Hepatocyte (in vitro differentiated cells): ENCODE results near the gene GAL. TPM values are rescaled to one million over a fixed set of nuclear protein-coding genes. Genes with fewer than 3 reads are reported as not detected.

ENCODE experiments used
- DNase-seq: peaks from one replicate; pipeline ENCODE4 v3.0.0-alpha.2; 2016; ENCODE audit warnings: low spot score
- H2AFZ ChIP-seq: fragments of 200-600 bp; sonication (generic); 2 replicates; pipeline ENCODE4 v1.6.0; 2016; ENCODE audit warnings: antibody characterized with exemption, mild to moderate bottlenecking
- H3K27ac ChIP-seq: fragments of 200-600 bp; sonication (generic); 2 replicates; pipeline ENCODE4 v1.5.1; 2016; ENCODE audit warnings: mild to moderate bottlenecking
- H3K27me3 ChIP-seq: fragments of 200-600 bp; sonication (generic); 2 replicates; pipeline ENCODE4 v1.6.1; 2016
- H3K36me3 ChIP-seq: fragments of 200-600 bp; sonication (generic); replicated peaks from 2 replicates; pipeline ENCODE4 v1.5.1; 2016; ENCODE audit warnings: low read depth; ENCODE audit not compliant: insufficient read depth
- H3K4me1 ChIP-seq: fragments of 200-600 bp; sonication (generic); 2 replicates; pipeline ENCODE4 v1.5.1; 2016; ENCODE audit warnings: mild to moderate bottlenecking, moderate library complexity; ENCODE audit not compliant: insufficient read depth
- H3K4me2 ChIP-seq: fragments of 200-600 bp; sonication (generic); 2 replicates; pipeline ENCODE4 v1.6.0; 2016
- H3K4me3 ChIP-seq: fragments of 200-600 bp; sonication (generic); 2 replicates; pipeline ENCODE4 v1.5.1; 2016; ENCODE audit warnings: mild to moderate bottlenecking
- H3K79me2 ChIP-seq: fragments of 200-600 bp; sonication (generic); 2 replicates; pipeline ENCODE4 v1.6.0; 2017; ENCODE audit warnings: mild to moderate bottlenecking
- H3K9me2 ChIP-seq: fragments of 200-600 bp; sonication (generic); replicated peaks from 2 replicates; pipeline ENCODE4 v1.6.0; 2017; ENCODE audit warnings: mild to moderate bottlenecking; ENCODE audit not compliant: insufficient read depth
- H3K9me3 ChIP-seq: fragments of 200-600 bp; sonication (generic); 2 replicates; pipeline ENCODE4 v1.5.1; 2016; ENCODE audit warnings: low read depth, mild to moderate bottlenecking
- H4K20me1 ChIP-seq: fragments of 200-600 bp; sonication (generic); 2 replicates; pipeline ENCODE4 v1.6.0; 2016; ENCODE audit warnings: mild to moderate bottlenecking; ENCODE audit not compliant: insufficient read depth, poor library complexity, severe bottlenecking
- EZH2 ChIP-seq: fragments of 200-600 bp; sonication (generic); IDR thresholded peaks from 2 replicates; pipeline ENCODE4 v1.6.1; 2016; ENCODE audit warnings: antibody characterized with exemption, mild to moderate bottlenecking, borderline replicate concordance
- EZH2phosphoT487 ChIP-seq: fragments of 200-600 bp; sonication (generic); IDR thresholded peaks from one replicate; pipeline ENCODE4 v1.6.1; 2018; ENCODE audit warnings: antibody characterized with exemption, mild to moderate bottlenecking, low read depth, moderate library complexity; ENCODE audit not compliant: unreplicated experiment, severe bottlenecking
- WGBS: methylation state at CpG from one replicate; pipeline ENCODE4 v1.1.6; 2016; ENCODE audit warnings: low lambda C conversion rate; ENCODE audit errors: missing lambda C conversion rate; 5-methylcytosine and 5-hydroxymethylcytosine counted together
- polyA plus RNA-seq: library from polyadenylated mRNA; unstranded; fragments of >200 nt; fragmentation: Nextera tagmentation; extraction: Ambion mirVana; gene quantifications from 2 replicates; pipeline ENCODE4 v1.2.1, GENCODE V29; 2016
- total RNA-seq: library from RNA; depleted of rRNA; stranded (reverse); fragments of >200 nt; gene quantifications from 2 replicates; pipeline ENCODE4 v1.2.3, GENCODE V29; 2014
- TF ChIP-seq, protein P1 (sequence below): fragments of 200-600 bp; sonication (generic); IDR thresholded peaks from 2 replicates; pipeline ENCODE4 v1.5.1; 2016; ENCODE audit warnings: antibody characterized with exemption, mild to moderate bottlenecking; ENCODE audit not compliant: poor library complexity

Gene GAL
- total and polyA plus RNA-seq, 2 experiments from 2014 or later, result 1.7 to 15.3 TPM

- 77% methylated on average over 6 of the region's 6 CpGs for WGBS
- Histone ChIP-seq H3K4me2 (no peak overlapping the region), H3K9me2 (no peaks in the 10 kb centered on the region), H3K9me3 (no peaks in the 10 kb centered on the region), H3K4me3 (no peak overlapping the region), H3K4me1 (no peaks in the 10 kb centered on the region), H3K27ac (no peak overlapping the region), H3K27me3 (no peaks in the 10 kb centered on the region), H2AFZ (no peak overlapping the region), H3K36me3 (no peaks in the 10 kb centered on the region), H4K20me1 (no peaks in the 10 kb centered on the region), H3K79me2 (no peaks in the 10 kb centered on the region)
- TF ChIP-seq, protein P1, sequence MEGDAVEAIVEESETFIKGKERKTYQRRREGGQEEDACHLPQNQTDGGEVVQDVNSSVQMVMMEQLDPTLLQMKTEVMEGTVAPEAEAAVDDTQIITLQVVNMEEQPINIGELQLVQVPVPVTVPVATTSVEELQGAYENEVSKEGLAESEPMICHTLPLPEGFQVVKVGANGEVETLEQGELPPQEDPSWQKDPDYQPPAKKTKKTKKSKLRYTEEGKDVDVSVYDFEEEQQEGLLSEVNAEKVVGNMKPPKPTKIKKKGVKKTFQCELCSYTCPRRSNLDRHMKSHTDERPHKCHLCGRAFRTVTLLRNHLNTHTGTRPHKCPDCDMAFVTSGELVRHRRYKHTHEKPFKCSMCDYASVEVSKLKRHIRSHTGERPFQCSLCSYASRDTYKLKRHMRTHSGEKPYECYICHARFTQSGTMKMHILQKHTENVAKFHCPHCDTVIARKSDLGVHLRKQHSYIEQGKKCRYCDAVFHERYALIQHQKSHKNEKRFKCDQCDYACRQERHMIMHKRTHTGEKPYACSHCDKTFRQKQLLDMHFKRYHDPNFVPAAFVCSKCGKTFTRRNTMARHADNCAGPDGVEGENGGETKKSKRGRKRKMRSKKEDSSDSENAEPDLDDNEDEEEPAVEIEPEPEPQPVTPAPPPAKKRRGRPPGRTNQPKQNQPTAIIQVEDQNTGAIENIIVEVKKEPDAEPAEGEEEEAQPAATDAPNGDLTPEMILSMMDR, result no peak
- no peak for TF ChIP-seq EZH2
- no peak for DNase-seq
Observed at GRCh38 chr11:68735125-68735524, 50.8 kb downstream of the GAL start.

DNA sequence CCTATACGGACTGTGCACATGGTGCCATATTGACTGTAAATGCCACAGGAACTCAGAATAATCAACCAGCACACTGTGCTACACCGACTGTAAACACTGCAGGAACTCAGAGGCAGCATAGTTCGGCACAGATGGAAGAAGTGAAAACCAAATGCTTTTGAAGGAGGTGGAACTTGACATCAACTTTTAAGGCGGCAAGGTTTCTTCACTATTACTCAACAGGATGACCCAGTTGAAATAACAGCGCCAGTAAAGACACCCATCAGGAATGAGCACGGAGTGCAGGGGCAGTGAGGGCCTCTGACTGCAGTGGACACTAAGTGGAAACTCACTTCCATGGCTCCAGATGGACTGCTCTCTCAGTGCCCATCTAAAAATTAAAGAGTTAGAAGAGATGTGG is 51.3 kb downstream of the GAL start:
- Histone ChIP-seq H3K27ac (no peak overlapping the region), H3K36me3 (no peaks in the 10 kb centered on the region), H3K4me1 (no peaks in the 10 kb centered on the region), H3K27me3 (no peaks in the 10 kb centered on the region), H3K9me2 (no peaks in the 10 kb centered on the region), H3K79me2 (no peaks in the 10 kb centered on the region), H3K9me3 (no peaks in the 10 kb centered on the region), H3K4me3 (no peak overlapping the region), H2AFZ (no peak overlapping the region), H4K20me1 (no peaks in the 10 kb centered on the region), H3K4me2 (no peak overlapping the region)
- TF ChIP-seq, protein P1, result no peak
- TF ChIP-seq EZH2phosphoT487 (no peak), EZH2 (no peak)
- DNase-seq, result no peak
- 87% methylated on average over 6 of the region's 6 CpGs for WGBS

Other genes starting within 250 kb of the GAL start
- gene PPP6R3, start 223.8 kb upstream of the GAL start, total RNA-seq, result 108 and 126 TPM in 2 replicates
- gene PPP6R3, start 223.8 kb upstream of the GAL start, polyA plus RNA-seq, result 31.5 and 57.3 TPM in 2 replicates
- 1.5 and 1.8 TPM in 2 replicates for gene TESMIN, start 67.0 kb downstream of the GAL start, total RNA-seq
- 6.4 and 6.7 TPM in 2 replicates for gene TESMIN, start 67.0 kb downstream of the GAL start, polyA plus RNA-seq
- 16.2 and 24.8 TPM in 2 replicates for gene CPT1A, start 157.4 kb downstream of the GAL start, total RNA-seq
- 4.4 and 8.3 TPM in 2 replicates for gene CPT1A, start 157.4 kb downstream of the GAL start, polyA plus RNA-seq
- 28.8 and 34.9 TPM in 2 replicates for gene MRPL21, start 219.3 kb downstream of the GAL start, total RNA-seq
- 86.2 and 95.2 TPM in 2 replicates for gene MRPL21, start 219.3 kb downstream of the GAL start, polyA plus RNA-seq
- 7.7 and 12.4 TPM in 2 replicates for gene IGHMBP2, start 219.3 kb downstream of the GAL start, total RNA-seq
- gene IGHMBP2, start 219.3 kb downstream of the GAL start, polyA plus RNA-seq, result 13.5 and 19.9 TPM in 2 replicates